Endothelial cell of umbilical vein (primary cell): Measurements from ENCODE around the gene OVOL2.
"Not testable (repeated sequence)": the region's sequence is repeated elsewhere in the genome, so short reads cannot be mapped to it uniquely, and the experiment has no call there.

ENCODE experiments used
- CTCF ChIP-seq, 2 donors: IDR thresholded peaks; 1 replicate in 1 of 2; 2 replicates in 1 of 2; pipeline ENCODE4 v1.5.1; 2011; ENCODE audit warnings: low read length in 2 of 2, mild to moderate bottlenecking in 2 of 2, moderate library complexity in 2 of 2, control low read depth in 1 of 2, inconsistent platforms in 1 of 2, low read depth in 1 of 2; ENCODE audit not compliant: insufficient read depth in 1 of 2; ENCODE audit errors: extremely low read depth in 1 of 2
- EZH2 ChIP-seq: IDR thresholded peaks from 2 replicates; pipeline ENCODE4 v1.6.1; 2012; ENCODE audit warnings: borderline replicate concordance, low read depth, mild to moderate bottlenecking, moderate library complexity, low read length, inconsistent platforms; ENCODE audit not compliant: severe bottlenecking
- MAX ChIP-seq: IDR thresholded peaks from 2 replicates; pipeline ENCODE4 v1.6.1; 2011; ENCODE audit not compliant: insufficient read depth, insufficient read length
- POLR2A ChIP-seq: IDR thresholded peaks from 2 replicates; pipeline ENCODE4 v1.6.1; 2012; ENCODE audit warnings: low read depth, mild to moderate bottlenecking, control low read depth, low read length
- POLR2AphosphoS5 ChIP-seq: IDR thresholded peaks from 2 replicates; pipeline ENCODE4 v1.6.1; 2012; ENCODE audit warnings: low read depth, mild to moderate bottlenecking, control low read depth, low read length, moderate library complexity; ENCODE audit not compliant: insufficient read depth

- not testable (repeated sequence) for TF ChIP-seq MAX; CTCF (IDR thresholded peaks at IDR 0.05; ENCODE audit: extremely low read depth in 1 of 2, insufficient read depth in 1 of 2, low read depth in 1 of 2, low read length in 2 of 2); EZH2; POLR2AphosphoS5; POLR2A
Measured at GRCh38 chr20:18088841-18089240, 31.1 kb upstream of the OVOL2 start.
